ENCODE results near the gene C16orf96.
"Not testable (repeated sequence)": the region's sequence is repeated elsewhere in the genome, so short reads cannot be mapped to it uniquely, and the experiment has no call there.

C16orf96 gene

GRCh38 chr16:4566144-4566543, 10.0 kb downstream of the C16orf96 start:
- DNase-seq (ENCODE audit: low read depth): no peak

GRCh38 chr16:4570086-4570485, 13.9 kb downstream of the C16orf96 start:
- no peak for DNase-seq (ENCODE audit: low read depth)

GRCh38 chr16:4570688-4571321, 14.7 kb downstream of the C16orf96 start:
- DNase-seq (ENCODE audit: low read depth): no peak

- no peak for DNase-seq (ENCODE audit: low read depth)
These were observed 16.6 kb downstream of the C16orf96 start for GRCh38 chr16:4572715-4573114.

GRCh38 chr16:4573926-4574325, 17.8 kb downstream of the C16orf96 start:
- DNase-seq (ENCODE audit: low read depth): not testable (repeated sequence)

- DNase-seq (ENCODE audit: low read depth): no peak
These were observed 19.0 kb downstream of the C16orf96 start for GRCh38 chr16:4574919-4575705.

- DNase-seq (ENCODE audit: low read depth): no peak
These were observed 19.9 kb downstream of the C16orf96 start for GRCh38 chr16:4576008-4576407.

- no peak for DNase-seq (ENCODE audit: low read depth)
These were observed 22.9 kb downstream of the C16orf96 start for GRCh38 chr16:4578961-4579530.

GRCh38 chr16:4580250-4580649, 24.1 kb downstream of the C16orf96 start:
- DNase-seq (ENCODE audit: low read depth): no peak

GRCh38 chr16:4583906-4584305, 27.8 kb downstream of the C16orf96 start:
- DNase-seq (ENCODE audit: low read depth): no peak

GRCh38 chr16:4586291-4586690, 30.2 kb downstream of the C16orf96 start:
- no peak for DNase-seq (ENCODE audit: low read depth)

GRCh38 chr16:4588386-4588785, 32.2 kb downstream of the C16orf96 start:
- DNase-seq (ENCODE audit: low read depth): no peak

- DNase-seq (ENCODE audit: low read depth): no peak
These were observed 32.8 kb downstream of the C16orf96 start for GRCh38 chr16:4588961-4589360.

GRCh38 chr16:4591191-4591590, 35.1 kb downstream of the C16orf96 start:
- DNase-seq (ENCODE audit: low read depth): no peak

- DNase-seq (ENCODE audit: low read depth): no peak
These were observed 35.7 kb downstream of the C16orf96 start for GRCh38 chr16:4591706-4592470.

- DNase-seq (ENCODE audit: low read depth): no peak
These were observed 36.9 kb downstream of the C16orf96 start for GRCh38 chr16:4593086-4593485.

- DNase-seq (ENCODE audit: low read depth): no peak
These were observed 38.6 kb downstream of the C16orf96 start for GRCh38 chr16:4594433-4595410.

- no peak for DNase-seq (ENCODE audit: low read depth)
These were observed 41.0 kb downstream of the C16orf96 start for GRCh38 chr16:4597174-4597573.

GRCh38 chr16:4599037-4599436, 42.9 kb downstream of the C16orf96 start:
- DNase-seq (ENCODE audit: low read depth): no peak

- DNase-seq (ENCODE audit: low read depth): no peak
These were observed 43.4 kb downstream of the C16orf96 start for GRCh38 chr16:4599545-4599944.
